ENCODE results near the gene SAFB.

Gene SAFB

DNA sequence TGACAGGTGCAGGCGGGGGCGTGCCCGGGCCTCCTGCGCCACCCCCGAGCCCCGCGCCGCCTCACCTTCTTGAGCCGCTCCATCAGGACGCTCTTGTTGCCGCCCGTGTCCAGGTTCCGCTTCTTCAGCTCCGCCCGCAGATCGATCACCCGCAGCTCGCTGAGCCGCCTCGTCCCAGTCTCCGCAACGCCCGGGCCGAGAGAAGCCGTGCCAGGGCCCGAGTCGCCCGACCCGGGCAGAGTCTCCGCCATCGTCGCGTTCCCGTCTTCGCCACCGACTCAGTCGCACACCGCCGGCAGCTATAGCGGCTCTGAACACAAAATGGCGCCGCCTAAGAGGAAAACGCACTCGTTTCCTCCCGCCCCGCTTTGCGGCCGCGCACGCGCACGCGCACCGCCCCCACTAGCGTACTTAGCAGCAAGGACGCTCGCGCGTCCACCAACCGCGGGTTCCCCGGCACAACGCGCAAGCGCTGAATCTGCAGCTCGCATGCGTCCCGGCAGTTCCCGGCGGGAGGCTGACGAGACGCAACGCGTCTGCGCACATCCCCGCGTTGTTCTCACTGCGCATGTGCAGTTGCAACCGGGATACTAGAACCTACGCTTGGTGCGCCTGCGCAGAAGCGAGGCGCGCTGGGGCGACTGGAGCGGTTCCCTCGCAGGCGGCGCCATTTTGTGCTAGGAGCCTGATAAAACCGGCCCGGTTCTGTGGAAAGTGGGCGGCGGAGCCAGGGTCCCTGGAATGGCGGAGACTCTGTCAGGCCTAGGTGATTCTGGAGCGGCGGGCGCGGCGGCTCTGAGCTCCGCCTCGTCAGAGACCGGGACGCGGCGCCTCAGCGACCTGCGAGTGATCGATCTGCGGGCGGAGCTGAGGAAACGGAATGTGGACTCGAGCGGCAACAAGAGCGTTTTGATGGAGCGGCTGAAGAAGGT, at the start of gene SAFB, which contains the start of gene SAFB2:
Gene SAFB (plus strand): TSS at position 619 of the 932 bp plus-strand sequence. CDS start 123 bp downstream, at position 742.
Gene SAFB2 (minus strand): TSS at position 312 of the 932 bp plus-strand sequence. CDS start 61 bp downstream, at position 251.
- peak; percentile 98 for DNase-seq (ENCODE audit: low spot score)

- no peak for DNase-seq (ENCODE audit: low spot score)
Observed at GRCh38 chr19:5575590-5575989, 47.3 kb upstream of the SAFB start.

GRCh38 chr19:5578097-5578846, 44.6 kb upstream of the SAFB start:
- DNase-seq (ENCODE audit: low spot score) = peak; percentile 59

DNA sequence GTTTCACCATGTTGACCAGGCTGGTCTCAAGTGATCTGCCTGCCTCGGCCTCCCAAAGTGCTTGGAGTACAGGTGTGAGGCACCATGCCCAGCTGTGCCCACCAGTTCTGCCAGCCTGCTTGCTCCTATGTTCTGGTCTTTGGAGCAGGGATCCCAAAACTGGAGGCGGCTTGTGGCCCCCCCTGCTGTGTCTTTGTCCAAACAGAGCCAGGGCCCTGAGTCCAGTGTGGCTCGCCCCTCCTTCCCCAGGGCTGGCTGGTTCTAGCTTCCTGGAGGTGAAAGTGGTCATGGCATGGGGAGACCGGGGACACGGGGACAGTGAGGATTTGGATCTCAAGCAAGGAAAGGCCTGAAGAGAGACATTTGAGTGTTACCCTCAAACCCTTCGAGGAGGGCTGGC, 43.6 kb upstream of the SAFB start:
- no peak for DNase-seq (ENCODE audit: low spot score)

- DNase-seq (ENCODE audit: low spot score) = no peak
Observed at GRCh38 chr19:5579697-5580096, 43.2 kb upstream of the SAFB start.

DNA sequence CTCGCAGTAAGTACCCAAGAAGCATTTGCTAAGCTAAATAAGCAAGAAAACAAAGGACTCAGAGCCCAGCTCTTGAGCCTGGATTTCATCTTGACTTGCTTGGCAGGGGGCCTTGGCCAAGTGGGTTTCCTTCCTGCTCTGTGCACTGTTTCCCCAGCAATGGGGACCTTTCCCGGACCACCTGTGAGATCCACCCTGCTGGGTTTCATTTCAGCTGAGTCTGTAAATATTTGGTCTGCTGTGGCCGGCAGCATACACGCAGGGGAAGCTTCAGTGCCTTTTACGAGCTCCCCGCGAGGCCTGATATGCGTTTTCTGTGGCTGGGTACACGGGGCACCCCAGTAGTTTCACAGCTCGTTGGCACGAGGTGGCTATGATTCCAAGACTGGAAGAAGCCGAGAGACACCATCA, 42.7 kb upstream of the SAFB start:
- DNase-seq (ENCODE audit: low spot score) = no peak

GRCh38 chr19:5585461-5586299, 37.2 kb upstream of the SAFB start:
- DNase-seq (ENCODE audit: low spot score) = peak; percentile 56

DNA sequence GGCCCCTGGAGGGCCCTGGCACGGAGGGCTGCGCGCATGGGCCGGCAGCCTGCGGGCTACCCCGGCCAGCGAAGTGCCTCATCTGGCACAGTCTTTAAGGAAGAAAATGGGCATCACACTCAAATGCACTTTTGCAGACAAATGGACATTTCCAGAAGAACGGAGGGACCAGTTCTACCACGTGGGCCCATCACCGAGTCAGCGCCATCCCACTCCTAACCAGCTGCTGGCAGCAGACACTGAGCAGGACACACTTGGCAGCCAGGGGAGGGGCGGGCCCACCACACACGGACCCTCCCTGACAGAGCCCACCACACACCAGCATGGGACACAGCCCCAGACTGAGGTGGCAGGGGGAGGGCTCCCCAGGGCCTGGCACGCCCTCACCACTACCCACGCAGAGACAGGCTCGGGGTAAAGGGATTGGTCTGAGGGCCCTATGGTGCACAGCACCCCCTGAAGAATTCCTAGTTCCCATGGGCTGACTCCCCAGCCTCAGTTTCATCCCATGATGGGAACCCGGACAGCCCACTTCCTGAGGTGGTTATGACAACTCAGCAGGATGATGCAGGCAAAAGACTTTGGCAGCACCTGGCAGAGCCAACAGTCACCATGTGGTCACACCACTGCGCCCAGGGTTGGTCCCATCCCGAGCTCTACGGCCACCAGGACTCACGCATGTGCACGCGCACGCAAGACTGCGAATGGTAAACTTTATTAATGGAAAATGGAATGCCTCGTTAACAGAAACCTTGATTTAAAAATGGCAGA, 36.4 kb upstream of the SAFB start:
- DNase-seq (ENCODE audit: low spot score) = no peak

DNA sequence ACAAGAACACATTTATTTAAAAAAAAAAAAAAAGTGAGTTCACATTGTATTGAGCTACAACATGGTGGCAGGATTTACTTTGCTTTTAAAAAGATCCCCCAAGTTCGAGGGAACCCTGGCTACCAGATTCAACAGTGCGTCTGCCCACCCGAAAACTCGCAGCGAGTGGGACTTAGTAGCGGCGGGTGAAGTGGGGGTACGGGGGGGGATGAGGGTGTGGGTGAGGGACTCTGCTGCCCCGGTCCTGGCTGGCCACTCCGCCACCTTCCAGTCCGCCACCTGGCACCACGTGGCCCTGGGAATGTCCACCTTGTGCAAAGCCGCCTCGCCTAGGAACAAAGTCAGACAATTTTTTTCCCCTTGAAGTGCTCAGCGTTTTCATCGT, 35.8 kb upstream of the SAFB start:
- DNase-seq (ENCODE audit: low spot score) = no peak

DNA sequence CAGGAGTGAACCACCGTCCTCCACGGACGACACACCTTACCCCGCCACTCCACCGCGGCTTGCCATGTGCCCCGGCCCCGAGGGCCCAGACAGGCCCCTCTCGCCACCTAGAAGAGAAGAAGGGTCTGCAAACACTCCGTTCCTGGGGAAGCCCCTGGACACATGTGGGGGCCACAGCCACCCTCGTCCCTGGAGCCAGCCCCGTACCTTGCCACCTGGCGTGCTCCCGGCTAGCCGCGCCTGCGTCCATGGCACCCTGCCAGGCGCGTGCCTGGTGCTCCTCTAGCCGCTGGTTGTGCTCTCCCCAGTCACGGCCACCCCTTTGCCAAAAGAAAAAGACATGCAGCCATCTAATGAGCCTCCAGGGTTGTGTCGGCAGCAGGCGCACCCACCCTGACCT, 35.2 kb upstream of the SAFB start:
- DNase-seq (ENCODE audit: low spot score) = no peak

DNA sequence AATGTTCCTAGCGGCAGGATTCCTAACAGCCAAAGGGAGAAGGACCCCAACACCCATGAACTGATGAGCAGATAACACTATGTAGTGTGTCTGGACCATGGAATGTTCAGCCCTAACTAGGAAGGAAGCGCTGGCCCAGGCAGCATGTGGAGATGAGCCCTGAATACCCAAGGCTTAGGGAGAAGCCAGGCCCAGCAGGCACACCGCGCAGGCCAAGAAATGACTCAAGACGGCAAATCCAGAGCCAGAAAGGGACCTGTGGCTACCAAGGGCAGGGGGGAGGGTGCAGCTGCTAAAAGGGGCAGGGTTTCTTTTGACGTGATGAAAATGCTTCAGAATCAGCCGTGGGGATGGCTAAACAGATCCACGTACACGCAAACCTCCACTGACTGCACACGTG, 34.4 kb upstream of the SAFB start:
- DNase-seq (ENCODE audit: low spot score) = peak; percentile 48

- no peak for DNase-seq (ENCODE audit: low spot score)
Observed at GRCh38 chr19:5588906-5589676, 33.8 kb upstream of the SAFB start.

DNA sequence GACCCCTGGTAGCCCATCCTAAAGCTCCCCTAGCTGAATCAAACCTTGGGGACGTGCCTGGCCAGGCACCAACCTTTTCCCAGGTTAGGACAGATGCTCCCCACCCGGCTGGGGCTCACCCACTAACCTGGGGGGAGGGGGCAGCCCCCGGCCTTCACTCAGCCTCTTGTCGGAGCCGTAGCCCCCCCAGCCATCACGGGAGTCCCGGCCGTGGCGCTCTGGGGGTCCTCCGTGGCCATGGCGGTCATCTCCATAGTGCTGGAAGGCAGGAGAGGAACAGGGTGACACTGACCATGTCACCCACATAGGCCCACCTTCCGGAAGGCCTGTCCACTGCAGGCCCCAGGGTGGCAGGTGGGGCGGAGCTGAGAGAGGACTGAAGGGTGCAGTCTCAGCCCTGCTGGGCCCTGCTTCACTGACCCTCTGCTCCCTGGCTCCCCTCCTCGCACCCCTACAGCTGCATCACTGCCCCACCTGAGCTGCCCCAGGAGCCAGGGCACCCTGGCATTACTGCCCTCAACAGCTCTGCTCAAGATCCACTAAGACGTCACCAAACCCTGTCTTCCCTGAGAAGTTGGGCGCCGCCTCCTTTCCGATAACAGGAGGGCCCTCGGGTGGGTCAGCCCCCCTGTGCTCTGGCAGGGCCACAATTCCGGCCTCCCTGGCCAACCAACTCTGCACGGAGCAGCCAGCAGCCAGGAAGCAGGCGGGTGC, 32.6 kb upstream of the SAFB start:
- no peak for DNase-seq (ENCODE audit: low spot score)

DNA sequence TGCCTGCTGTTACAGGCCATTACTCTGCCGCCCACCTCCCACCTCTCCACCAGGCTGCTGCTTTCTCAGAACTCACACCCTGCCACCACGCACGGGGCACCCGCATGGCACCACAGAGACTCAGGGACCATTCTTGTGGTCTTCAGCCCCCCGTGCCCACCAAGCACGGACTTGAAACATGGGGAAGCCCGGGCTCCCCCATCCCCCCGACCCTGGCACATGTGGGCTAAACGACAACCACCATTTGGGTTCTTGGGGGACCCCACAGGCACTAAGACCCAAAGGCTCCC, 32.1 kb upstream of the SAFB start:
- no peak for DNase-seq (ENCODE audit: low spot score)

DNA sequence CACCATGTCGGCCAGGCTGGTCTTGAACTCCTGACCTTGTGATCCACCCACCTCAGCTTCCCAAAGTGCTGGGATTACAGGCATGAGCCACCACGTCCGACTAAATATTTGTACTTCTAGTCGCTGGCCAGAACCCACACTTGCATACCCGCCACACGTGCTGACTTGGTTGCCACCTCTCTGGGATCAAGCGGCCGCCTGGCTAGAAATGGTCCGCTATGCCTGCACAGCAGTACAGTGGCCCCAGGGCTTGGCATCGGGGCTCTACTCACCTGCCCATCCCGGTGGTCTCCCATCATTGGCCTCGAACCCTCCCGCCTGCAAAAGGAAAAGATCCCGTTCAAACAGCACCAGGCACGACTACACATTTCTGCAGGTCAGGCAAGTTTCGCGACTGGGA, 31.4 kb upstream of the SAFB start:
- no peak for DNase-seq (ENCODE audit: low spot score)

GRCh38 chr19:5592531-5593342, 30.1 kb upstream of the SAFB start:
- DNase-seq (ENCODE audit: low spot score) = no peak

DNA sequence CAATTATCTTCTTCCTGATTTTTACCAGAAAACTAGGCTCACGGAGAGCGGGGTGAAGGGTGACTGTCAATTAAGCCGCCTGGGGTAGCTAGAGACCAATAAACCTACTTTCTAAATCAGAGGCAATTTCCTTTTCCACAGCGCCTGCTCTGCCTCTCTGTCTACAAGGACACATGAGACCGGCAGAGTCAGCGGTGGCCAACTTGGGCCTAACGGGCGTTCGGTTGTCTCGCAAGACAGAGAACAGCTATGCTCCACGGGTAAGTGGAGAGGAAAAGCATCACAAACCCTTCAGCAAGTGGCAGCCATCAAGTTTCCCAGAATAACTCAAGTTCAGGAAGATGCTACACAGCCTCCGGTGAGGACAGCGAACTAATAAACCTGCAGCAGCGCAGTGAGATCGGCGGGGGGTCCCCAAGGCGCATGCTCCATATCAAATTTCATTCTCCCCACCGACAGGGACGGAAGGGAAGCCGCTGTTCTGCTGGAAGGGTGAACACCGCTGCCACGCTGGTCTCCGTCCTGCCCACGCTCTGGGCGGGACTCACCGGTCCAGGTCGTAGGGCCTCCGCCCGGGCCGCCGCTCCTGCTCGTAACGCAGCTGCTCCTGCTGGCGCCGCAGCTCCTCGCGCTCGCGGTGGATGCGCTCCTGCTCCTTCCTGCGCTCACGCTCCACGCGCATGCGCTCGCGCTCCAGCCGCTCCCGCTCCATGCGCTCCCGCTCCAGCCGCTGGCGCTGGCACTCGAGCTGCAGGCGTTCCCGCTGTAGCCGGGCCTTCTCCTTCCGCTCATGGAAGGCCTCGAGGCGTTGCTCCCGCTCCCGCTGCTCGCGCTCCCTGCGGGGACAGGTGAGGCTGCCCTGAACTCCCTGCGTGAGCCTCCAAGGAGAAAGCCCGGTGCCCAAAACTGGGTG, 29.3 kb upstream of the SAFB start:
- DNase-seq (ENCODE audit: low spot score) = no peak

DNA sequence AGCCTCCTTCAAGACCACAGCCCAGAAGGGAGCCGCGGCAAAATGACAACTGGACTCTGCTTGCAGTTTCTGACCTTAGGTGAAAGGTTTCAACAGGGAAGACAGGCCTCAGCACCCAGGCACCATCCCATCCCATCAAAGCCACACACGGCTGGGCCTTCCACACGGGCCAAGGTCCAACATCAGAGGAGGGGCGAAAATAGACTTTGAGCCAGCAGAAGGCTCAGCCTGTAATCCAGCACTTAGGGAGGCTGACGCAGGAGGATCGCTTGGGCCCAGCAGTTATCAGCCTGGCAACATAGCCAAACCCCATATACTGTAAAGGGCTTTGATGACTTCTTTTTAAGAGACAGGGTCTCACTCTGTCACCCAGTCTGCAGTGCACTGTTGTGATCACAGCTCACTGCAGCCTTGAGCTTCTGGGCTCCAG, 28.3 kb upstream of the SAFB start:
- DNase-seq (ENCODE audit: low spot score) = no peak

All from Ammon's horn (tissue), 1 donor.